H1 (cell line): Measurements from ENCODE around the gene OSBPL2. TPM values are rescaled to one million over a fixed set of nuclear protein-coding genes. Genes with fewer than 3 reads are reported as not detected.

ENCODE experiments used
- CTCF ChIA-PET: fragments of 300-600 bp; sonication (Branson Sonifier 250); formaldehyde crosslinking; loops from one replicate; lab custom pipeline; 2021; ENCODE audit not compliant: partially characterized antibody; lab: Charles Lee
- POLR2A ChIA-PET: fragments of 300-600 bp; sonication (Branson Sonifier 250); formaldehyde crosslinking; loops from one replicate; lab custom pipeline; 2021; ENCODE audit warnings: inconsistent platforms; ENCODE audit not compliant: partially characterized antibody; lab: Charles Lee
- DNase-seq, 2 experiments: peaks; one replicate each; pipeline versions ENCODE4 v3.0.0 to v3.0.0-alpha.2; 2010 to 2022; ENCODE audit warnings: low spot score in 2 of 2, low read depth in 1 of 2, mixed read lengths in 1 of 2
- FAIRE-seq: peaks from 2 replicates; lab custom pipeline; 2011; peaks lifted over from hg19 to GRCh38; lab: Jason Lieb, UNC
- H2AFZ ChIP-seq: 2 replicates; pipeline ENCODE4 v1.8.1; 2012; ENCODE audit warnings: low read length, inconsistent platforms
- H2AK5ac ChIP-seq: 2 replicates; pipeline ENCODE4 v1.6.1; 2013; ENCODE audit warnings: low read depth, low read length
- H2BK120ac ChIP-seq: replicated peaks from 2 replicates; pipeline ENCODE3; 2013; ENCODE audit warnings: low read depth, low read length, inconsistent platforms
- H2BK12ac ChIP-seq: 2 replicates; pipeline ENCODE4 v1.6.1; 2013; ENCODE audit warnings: low read depth, low read length
- H2BK15ac ChIP-seq: 2 replicates; pipeline ENCODE4 v1.6.1; 2013; ENCODE audit warnings: low read length
- H2BK20ac ChIP-seq: 2 replicates; pipeline ENCODE4 v1.6.1; 2013; ENCODE audit warnings: low read length
- H2BK5ac ChIP-seq: 2 replicates; pipeline ENCODE4 v1.6.1; 2013; ENCODE audit warnings: low read depth, low read length
- H3K14ac ChIP-seq: 2 replicates; pipeline ENCODE4 v1.6.1; 2013; ENCODE audit warnings: inconsistent platforms; ENCODE audit not compliant: insufficient read length
- H3K18ac ChIP-seq: 2 replicates; pipeline ENCODE4 v1.6.1; 2013; ENCODE audit warnings: low read length; ENCODE audit errors: extremely low read depth
- H3K23ac ChIP-seq: 2 replicates; pipeline ENCODE4 v1.6.1; 2013; ENCODE audit warnings: inconsistent platforms; ENCODE audit not compliant: insufficient read length
- H3K23me2 ChIP-seq: 2 replicates; pipeline ENCODE4 v1.6.1; 2013; ENCODE audit warnings: low read depth, low read length
- H3K27ac ChIP-seq: 2 replicates; pipeline ENCODE4 v1.6.1; 2011; ENCODE audit warnings: low read depth, low read length, inconsistent platforms
- H3K27me3 ChIP-seq, 4 experiments: replicated peaks in 1 of 4; 1 replicate in 1 of 4; 2 replicates in 3 of 4; pipeline versions ENCODE4 v1.6.1 to v1.8.1; 2011 to 2013; ENCODE audit warnings: low read length in 3 of 4, mild to moderate bottlenecking in 3 of 4, inconsistent platforms in 2 of 4, mixed read lengths in 2 of 4, moderate library complexity in 1 of 4; ENCODE audit not compliant: control insufficient read depth in 3 of 4, insufficient read depth in 3 of 4; ENCODE audit errors: extremely low read depth in 1 of 4
- H3K36me3 ChIP-seq, 4 experiments: 2 replicates each; pipeline versions ENCODE4 v1.6.1 to v1.8.1; 2011 to 2013; ENCODE audit warnings: mild to moderate bottlenecking in 4 of 4, low read length in 3 of 4, moderate library complexity in 2 of 4, control low read depth in 1 of 4, inconsistent platforms in 1 of 4; ENCODE audit not compliant: insufficient read depth in 4 of 4, control insufficient read depth in 2 of 4
- H3K4ac ChIP-seq: replicated peaks from 2 replicates; pipeline ENCODE3; 2013; ENCODE audit warnings: low read length, low read depth, mixed read lengths, inconsistent platforms; ENCODE audit not compliant: insufficient read length
- H3K4me1 ChIP-seq, 4 experiments: replicated peaks in 1 of 4; 1 replicate in 1 of 4; 2 replicates in 3 of 4; pipeline versions ENCODE4 v1.6.1 to v1.8.1; 2011 to 2013; ENCODE audit warnings: low read length in 3 of 4, inconsistent platforms in 2 of 4, mixed read lengths in 1 of 4; ENCODE audit not compliant: insufficient read depth in 4 of 4, control insufficient read depth in 3 of 4
- H3K4me2 ChIP-seq, 2 experiments: 2 replicates each; pipeline versions ENCODE4 v1.6.1 to v1.8.1; 2011 to 2013; ENCODE audit warnings: low read depth in 2 of 2, low read length in 2 of 2, control low read depth in 1 of 2, inconsistent platforms in 1 of 2, mild to moderate bottlenecking in 1 of 2; ENCODE audit not compliant: insufficient read depth in 1 of 2
- H3K4me3 ChIP-seq, 4 experiments: fragments of 200-600, 300-600 bp in 1 of 4; sonication (generic), shearing (Covaris generic), sonication (Bioruptor Twin) in 1 of 4; 2 replicates each; pipeline versions ENCODE4 v1.5.1 to v1.8.1; 2011 to 2016; ENCODE audit warnings: low read length in 4 of 4, low read depth in 3 of 4, control low read depth in 2 of 4, inconsistent platforms in 2 of 4, mild to moderate bottlenecking in 2 of 4, mixed read lengths in 1 of 4, moderate library complexity in 1 of 4; ENCODE audit not compliant: insufficient read depth in 2 of 4; ENCODE audit errors: extremely low read depth in 1 of 4
- H3K56ac ChIP-seq: replicated peaks from 2 replicates; pipeline ENCODE3; 2013; ENCODE audit warnings: low read depth, mild to moderate bottlenecking, mixed read lengths, low read length, inconsistent platforms; ENCODE audit not compliant: insufficient read length
- H3K79me1 ChIP-seq: 2 replicates; pipeline ENCODE4 v1.6.1; 2013; ENCODE audit warnings: low read depth, low read length, control low read depth
- H3K79me2 ChIP-seq, 2 experiments: 2 replicates each; pipeline versions ENCODE4 v1.6.1 to v1.8.1; 2012 to 2013; ENCODE audit warnings: low read length in 2 of 2, mild to moderate bottlenecking in 2 of 2, inconsistent platforms in 1 of 2; ENCODE audit not compliant: insufficient read depth in 2 of 2, control insufficient read depth in 1 of 2
- H3K9ac ChIP-seq, 4 experiments: replicated peaks in 1 of 4; 1 replicate in 1 of 4; 2 replicates in 3 of 4; pipeline versions ENCODE4 v1.6.1 to v1.8.1; 2011 to 2013; ENCODE audit warnings: low read depth in 3 of 4, low read length in 3 of 4, control low read depth in 2 of 4, mild to moderate bottlenecking in 2 of 4, moderate library complexity in 2 of 4, inconsistent platforms in 1 of 4; ENCODE audit errors: extremely low read depth in 1 of 4
- H3K9me3 ChIP-seq, 2 experiments: 2 replicates each; pipeline versions ENCODE4 v1.6.1 to v1.8.1; 2012 to 2013; ENCODE audit warnings: mild to moderate bottlenecking in 2 of 2, moderate library complexity in 2 of 2, control low read depth in 1 of 2, inconsistent platforms in 1 of 2, low read depth in 1 of 2, low read length in 1 of 2, mixed read lengths in 1 of 2; ENCODE audit not compliant: insufficient read depth in 2 of 2
- H4K20me1 ChIP-seq, 2 experiments: replicated peaks in 1 of 2; 2 replicates each; pipeline versions ENCODE3 to v1.8.1; 2011 to 2013; ENCODE audit warnings: inconsistent platforms in 2 of 2, low read length in 2 of 2, mild to moderate bottlenecking in 1 of 2; ENCODE audit not compliant: insufficient read depth in 2 of 2, control insufficient read depth in 1 of 2
- H4K5ac ChIP-seq: 2 replicates; pipeline ENCODE4 v1.6.1; 2013; ENCODE audit warnings: low read length, low read depth, mixed read lengths, inconsistent platforms; ENCODE audit not compliant: insufficient read length
- H4K8ac ChIP-seq: 2 replicates; pipeline ENCODE4 v1.8.0; 2013; ENCODE audit warnings: mild to moderate bottlenecking, moderate library complexity, low read length, inconsistent platforms; ENCODE audit not compliant: insufficient read depth; ENCODE audit errors: extremely low read depth
- H4K91ac ChIP-seq: replicated peaks from 2 replicates; pipeline ENCODE3; 2013; ENCODE audit warnings: low read length, mixed read lengths, inconsistent platforms; ENCODE audit not compliant: insufficient read length
- CHD1 ChIP-seq: IDR thresholded peaks from 2 replicates; pipeline ENCODE4 v1.6.1; 2012; ENCODE audit warnings: low read depth, low read length, improper control_type of control experiment
- CHD2 ChIP-seq: IDR thresholded peaks from 2 replicates; pipeline ENCODE4 v1.6.1; 2012; ENCODE audit warnings: low read length, improper control_type of control experiment
- RAD21 ChIP-seq, 2 experiments: IDR thresholded peaks in 1 of 2; conservative IDR thresholded peaks in 1 of 2; 2 replicates each; pipeline ENCODE4 v1.6.1; 2011; ENCODE audit warnings: low read depth in 2 of 2, low read length in 2 of 2, improper control_type of control experiment in 1 of 2, inconsistent platforms in 1 of 2, mild to moderate bottlenecking in 1 of 2, moderate library complexity in 1 of 2
- WGBS, 2 experiments: shearing (Covaris generic) in 1 of 2; methylation state at CpG; one replicate each; pipeline versions ENCODE4 v1.1.6 to v1.1.7; 2013 to 2015; ENCODE audit warnings: low lambda C conversion rate in 2 of 2, mixed read lengths in 2 of 2, inconsistent platforms in 1 of 2, low coverage in 1 of 2, missing lambda C conversion rate in 1 of 2; ENCODE audit not compliant: insufficient replicate concordance in 2 of 2, insufficient coverage in 1 of 2, insufficient read length in 1 of 2; ENCODE audit errors: extremely low coverage in 1 of 2, missing lambda C conversion rate in 1 of 2; 5-methylcytosine and 5-hydroxymethylcytosine counted together
- polyA plus RNA-seq, 7 experiments: library from polyadenylated mRNA; depleted of rRNA in 3 of 7; stranded (reverse) in 5 of 7; unstranded in 2 of 7; fragments of >200 nt in 5 of 7; fragments of 200-250 nt in 2 of 7; gene quantifications; 1 replicate in 5 of 7; 2 replicates in 1 of 7; 4 replicates in 1 of 7; pipeline versions ENCODE4 v1.2.1 to v1.2.3, GENCODE V29; 2011 to 2013; ENCODE audit warnings: missing spikeins in 2 of 7, mixed read lengths in 2 of 7
- total RNA-seq: library from RNA; stranded (reverse); fragmentation: NEBNext Ultra II Directional; extraction: Animal tissue kit (Norgen Biotek cat#: 25700); gene quantifications from 2 replicates; pipeline ENCODE4 v1.2.1, GENCODE V29; 2021
- TF ChIP-seq, protein P1 (sequence below): IDR thresholded peaks from 2 replicates; pipeline ENCODE4 v1.6.1; 2012; ENCODE audit warnings: inconsistent platforms

The OSBPL2 gene
- total and polyA plus RNA-seq, 2 of the 8 experiments (the other 6 are each of a cell fraction or from before 2014, with no cell fraction given): 11.7 to 42.4 TPM

DNA sequence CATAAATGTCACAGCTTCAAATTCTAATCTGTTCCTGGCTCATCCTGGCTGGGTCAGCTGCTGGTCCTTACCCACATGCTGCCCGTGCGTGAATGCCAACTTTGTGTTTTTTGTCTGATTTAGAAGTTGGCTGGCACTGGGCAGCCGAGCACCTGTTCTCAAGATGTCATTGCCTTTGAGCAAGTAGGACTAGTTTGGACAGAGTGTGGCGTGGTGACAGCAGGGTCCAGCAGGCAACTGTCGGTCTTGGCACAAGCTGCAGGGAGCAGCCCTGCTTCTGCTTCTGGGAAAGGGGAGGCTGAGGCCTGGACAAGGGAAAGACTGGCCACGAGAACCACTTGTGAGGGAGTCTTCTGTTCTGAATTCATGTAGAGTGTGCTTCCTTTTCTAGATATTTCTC is 38.1 kb downstream of the OSBPL2 start:
- Histone ChIP-seq H3K79me1 (no peaks in the 10 kb centered on the region), H2AFZ (no peak overlapping the region), H2BK20ac (no peak overlapping the region), H2BK120ac (no peak overlapping the region), H3K79me2 (no peaks in the 10 kb centered on the region), H3K4me2 (no peak overlapping the region), H3K27me3 (no peaks in the 10 kb centered on the region), H3K4ac (no peak overlapping the region), H3K9ac (no peak overlapping the region), H3K9me3 (no peaks in the 10 kb centered on the region), H3K27ac (no peak overlapping the region), H3K14ac (no peak overlapping the region), H3K18ac (no peak overlapping the region), H4K8ac (no peak overlapping the region), H3K23ac (no peak overlapping the region), H2BK15ac (no peak overlapping the region), H2AK5ac (no peak overlapping the region), H3K4me1 (no peaks in the 10 kb centered on the region), H3K56ac (no peak overlapping the region), H2BK5ac (no peak overlapping the region), H2BK12ac (no peak overlapping the region), H4K20me1 (peaks cover 5 to 11% of the 10 kb centered on the region in 2 experiments), H3K36me3 (peaks cover 6 to 29% (median 22%) of the 10 kb centered on the region in 4 experiments; a peak in 7 of 8 replicates), H4K5ac (no peak overlapping the region), H3K4me3 (no peak overlapping the region), H3K23me2 (peaks cover 3% of the 10 kb centered on the region; the same call in 1 of the 2 replicates), H4K91ac (no peak overlapping the region)
- TF ChIP-seq RAD21 (IDR thresholded peaks at IDR 0.05 in 1 of 2, conservative IDR thresholded peaks at IDR 0.05 in 1 of 2; ENCODE audit: low read depth in 2 of 2, low read length in 2 of 2) (no peak), CHD1 (no peak), CHD2 (no peak)
- TF ChIP-seq, protein P1, sequence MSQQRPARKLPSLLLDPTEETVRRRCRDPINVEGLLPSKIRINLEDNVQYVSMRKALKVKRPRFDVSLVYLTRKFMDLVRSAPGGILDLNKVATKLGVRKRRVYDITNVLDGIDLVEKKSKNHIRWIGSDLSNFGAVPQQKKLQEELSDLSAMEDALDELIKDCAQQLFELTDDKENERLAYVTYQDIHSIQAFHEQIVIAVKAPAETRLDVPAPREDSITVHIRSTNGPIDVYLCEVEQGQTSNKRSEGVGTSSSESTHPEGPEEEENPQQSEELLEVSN: no peak
- ChIA-PET POLR2A (no interaction called here), CTCF (interaction anchor here (1.2 to 1.8 kb wide), 2 partner anchors 120 to 141 kb away, joined by 4 to 7 read pairs; no protein-coding TSS in a partner anchor)
- 77% methylated on average over 6 of the region's 6 CpGs; no CpG with 5 or more reads in 1 of the 2 experiments for WGBS, 2 experiments
- FAIRE-seq: no peak
- no peak for DNase-seq
